ENCODE measurements around the gene IL2RA. TPM values are rescaled to one million over a fixed set of nuclear protein-coding genes. Genes with fewer than 3 reads are reported as not detected.
A peak's percentile ranks its signal among the peaks of the same experiment; 100 is the strongest.

IL2RA gene
- total and polyA plus RNA-seq, 12 donors, result 0.14 to 57.9 (median 3.1) TPM; not detected in 1

- Histone ChIP-seq H3K36me3 (replicated peaks in 1 of 2) (no peaks in the 10 kb centered on the region), H3K4me1 (replicated peaks in 1 of 2) (no peaks in the 10 kb centered on the region), H3K27me3 (no peaks in the 10 kb centered on the region), H3K9me3 (replicated peaks in 1 of 3) (no peaks in the 10 kb centered on the region), H3K27ac (no peak overlapping the region), H3K4me3 (no peak overlapping the region)
- intact Hi-C loops (cut with DNase I), result no loop called here
- WGBS, 4 donors, result 81 to 87% (median 83%) methylated on average over 5 of the region's 5 CpGs
- no peak for TF ChIP-seq CTCF (IDR thresholded peaks at IDR 0.05)
- TF ChIP-seq POLR2A (IDR thresholded peaks at IDR 0.05), result no peak
- DNase-seq, result no peak
Observed at GRCh38 chr10:6040205-6040604, 22.0 kb downstream of the IL2RA start.

- intact Hi-C loops (cut with DNase I), result no loop called here
- H3K27me3 ChIP-seq, result no peaks in the 10 kb centered on the region
- TF ChIP-seq POLR2A (IDR thresholded peaks at IDR 0.05), result no peak
- TF ChIP-seq CTCF (IDR thresholded peaks at IDR 0.05), result no peak
- H3K36me3 ChIP-seq (replicated peaks in 1 of 2), result no peaks in the 10 kb centered on the region
- no peak overlapping the region for H3K27ac ChIP-seq
- peaks cover 0 to under 1% of the 10 kb centered on the region in 2 donors for H3K4me1 ChIP-seq (replicated peaks in 1 of 2)
- no peak overlapping the region for H3K4me3 ChIP-seq
- H3K9me3 ChIP-seq (replicated peaks in 1 of 3), result no peaks in the 10 kb centered on the region
- DNase-seq, result peak in 1 of 7 donors; percentile 6
- WGBS, 4 donors, result 78 to 85% (median 82%) methylated on average over 4 of the region's 4 CpGs
Observed at GRCh38 chr10:6039711-6040110, 22.5 kb downstream of the IL2RA start.

GRCh38 chr10:6038071-6038631, 24.0 kb downstream of the IL2RA start:
- H3K27me3 ChIP-seq, result no peaks in the 10 kb centered on the region

GRCh38 chr10:6037422-6037821, 24.7 kb downstream of the IL2RA start:
- Histone ChIP-seq H3K36me3 (replicated peaks in 1 of 2) (no peaks in the 10 kb centered on the region), H3K27me3 (no peaks in the 10 kb centered on the region), H3K4me3 (no peak overlapping the region), H3K4me1 (replicated peaks in 1 of 2) (peaks cover 5 to 6% of the 10 kb centered on the region in 2 donors), H3K9me3 (replicated peaks in 1 of 3) (no peaks in the 10 kb centered on the region), H3K27ac (no peak overlapping the region)
- TF ChIP-seq POLR2A (IDR thresholded peaks at IDR 0.05) (no peak), CTCF (IDR thresholded peaks at IDR 0.05) (no peak)
- peak in 1 of 7 donors; percentile 6 for DNase-seq
- WGBS, 4 donors, result 86 to 90% (median 89%) methylated on average over 8 of the region's 8 CpGs
- intact Hi-C loops (cut with DNase I), result no loop called here

More at GRCh38 chr10:6038071-6038631, 24.0 kb downstream of the IL2RA start:
- H3K36me3 ChIP-seq (replicated peaks in 1 of 2), result no peaks in the 10 kb centered on the region
- intact Hi-C loops (cut with DNase I), result no loop called here
- H3K27ac ChIP-seq, result no peak overlapping the region
- 86 to 96% (median 89%) methylated on average over 2 of the region's 2 CpGs for WGBS, 4 donors
- peak in 1 of 7 donors; percentile 2 for DNase-seq
- no peak overlapping the region for H3K4me3 ChIP-seq
- H3K9me3 ChIP-seq (replicated peaks in 1 of 3), result no peaks in the 10 kb centered on the region
- peaks cover 1 to 6% of the 10 kb centered on the region in 2 donors for H3K4me1 ChIP-seq (replicated peaks in 1 of 2)
- TF ChIP-seq CTCF (IDR thresholded peaks at IDR 0.05) (no peak), POLR2A (IDR thresholded peaks at IDR 0.05) (no peak)
